NCI-H2107 treated with DMSO at 0.1 percent for 48 hours (cell line): ENCODE measurements around the gene CCDC15.
"Not testable (repeated sequence)": the region's sequence is repeated elsewhere in the genome, so short reads cannot be mapped to it uniquely, and the experiment has no call there.

ENCODE experiments used
- DNase-seq: peaks from one replicate; lab custom pipeline; 2025; ENCODE audit not compliant: unreplicated experiment; lab: John Stamatoyannopoulos, UW

The CCDC15 gene

DNA sequence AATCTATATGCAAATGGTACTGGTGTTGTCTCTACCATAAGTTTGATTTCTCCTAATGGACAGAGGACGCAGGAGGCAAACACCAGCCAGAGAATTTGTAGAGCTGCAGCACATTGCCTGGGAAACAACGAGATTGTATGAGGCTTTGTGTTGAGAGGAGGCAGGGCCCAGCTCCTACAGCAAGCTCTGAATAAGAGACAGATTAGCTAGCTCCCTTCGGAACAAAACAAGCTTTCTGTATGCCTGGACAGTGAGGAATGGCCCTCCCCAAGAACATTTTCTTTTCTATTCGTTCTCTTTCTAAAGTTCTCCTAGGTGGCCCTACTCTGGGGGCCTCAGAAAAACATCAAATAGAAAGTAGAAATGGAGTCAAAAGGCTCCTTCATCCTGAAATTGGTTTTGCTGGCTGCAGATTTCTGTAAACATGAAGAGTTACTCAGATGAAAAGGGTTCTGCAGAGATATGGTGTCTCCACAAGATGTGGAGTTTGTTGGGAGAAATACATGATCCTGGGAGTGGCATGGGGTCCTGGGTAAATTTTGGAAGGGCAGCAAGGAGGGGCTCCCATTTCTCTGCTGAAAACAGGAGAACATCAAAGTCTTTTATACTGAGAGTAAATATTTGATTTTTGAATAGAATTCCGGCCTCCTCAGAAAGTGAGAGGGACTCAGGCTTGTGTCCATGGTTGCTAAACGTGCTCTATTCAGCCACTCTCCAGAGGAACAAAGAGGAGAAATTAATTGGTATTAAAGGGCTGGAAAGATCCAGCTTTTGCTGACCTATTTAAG, 11.3 kb upstream of the CCDC15 start:
- DNase-seq: no peak

DNA sequence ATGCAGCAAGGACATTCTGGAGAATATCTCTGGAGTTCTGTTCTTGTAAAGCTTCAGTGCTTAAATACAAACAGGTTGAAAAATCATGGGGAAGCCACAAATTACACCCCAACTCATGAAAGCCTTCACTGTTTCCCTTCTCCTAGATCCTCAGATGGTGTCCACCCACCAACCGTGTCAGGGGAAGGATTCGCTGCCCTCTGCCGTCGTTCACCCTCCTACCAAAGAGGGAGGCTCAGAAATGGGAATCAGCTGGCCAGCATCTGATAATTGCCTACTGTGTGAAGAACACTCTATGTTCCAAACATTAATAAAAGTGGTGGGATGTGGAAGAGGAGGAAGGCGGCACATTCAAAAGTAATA, 10.8 kb upstream of the CCDC15 start:
- no peak for DNase-seq

DNA sequence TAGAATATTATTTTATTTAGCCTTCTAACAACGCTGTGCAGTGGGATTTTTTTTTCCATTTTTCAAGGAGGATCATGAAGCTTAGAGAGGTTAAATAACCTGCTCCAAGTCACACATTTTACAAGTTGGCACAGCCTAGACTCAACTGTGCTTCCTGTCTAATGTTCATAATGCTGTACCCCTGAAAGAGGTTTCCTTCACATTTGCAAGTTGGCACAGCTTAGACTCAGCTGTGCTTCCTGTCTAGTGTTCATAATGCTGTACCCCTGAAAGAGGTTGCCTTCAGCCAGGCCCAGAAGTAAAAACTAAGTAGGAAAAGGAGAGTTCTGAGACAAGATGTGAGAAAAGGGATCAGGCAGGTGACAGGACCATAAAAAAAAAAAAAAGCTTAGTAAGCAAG, 10.3 kb upstream of the CCDC15 start:
- no peak for DNase-seq

DNA sequence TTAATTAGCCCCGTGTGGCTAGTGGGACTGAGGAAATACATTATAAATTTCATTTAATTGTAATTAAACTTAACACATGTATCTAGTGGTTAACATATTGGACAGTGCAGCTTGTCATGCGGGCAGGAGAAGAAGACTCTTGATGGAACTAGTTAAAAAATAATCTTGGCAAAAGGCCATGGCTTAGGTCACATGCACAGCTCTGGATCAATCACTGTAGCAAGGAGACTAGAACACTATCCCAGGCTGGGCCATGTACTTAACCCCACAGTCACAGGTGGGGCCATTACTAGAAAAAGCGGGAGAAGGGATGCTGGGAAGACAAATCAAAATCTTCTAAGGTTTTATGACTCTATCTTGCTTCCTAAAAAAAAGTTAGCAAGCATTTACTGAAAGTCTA, 9.4 kb upstream of the CCDC15 start:
- DNase-seq: no peak

DNA sequence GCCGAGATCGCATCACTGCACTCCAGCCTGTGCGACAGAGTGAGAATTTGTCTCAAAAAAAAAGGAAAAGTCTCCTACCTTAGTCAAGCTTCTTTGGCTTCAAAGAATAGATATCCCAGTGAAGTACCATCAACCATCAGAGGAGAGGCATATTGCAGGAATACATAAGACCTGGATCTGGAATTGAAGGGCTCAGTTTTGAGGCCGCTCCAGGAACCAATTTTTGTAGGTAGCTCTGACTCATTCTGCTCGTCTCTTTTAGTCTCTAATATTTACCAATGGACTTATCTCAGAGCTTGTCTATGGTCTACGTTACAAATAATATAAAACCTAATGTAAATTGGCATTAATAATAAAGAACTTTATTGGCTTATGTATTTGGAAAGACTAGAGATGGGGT, 8.2 kb upstream of the CCDC15 start:
- DNase-seq: no peak

DNA sequence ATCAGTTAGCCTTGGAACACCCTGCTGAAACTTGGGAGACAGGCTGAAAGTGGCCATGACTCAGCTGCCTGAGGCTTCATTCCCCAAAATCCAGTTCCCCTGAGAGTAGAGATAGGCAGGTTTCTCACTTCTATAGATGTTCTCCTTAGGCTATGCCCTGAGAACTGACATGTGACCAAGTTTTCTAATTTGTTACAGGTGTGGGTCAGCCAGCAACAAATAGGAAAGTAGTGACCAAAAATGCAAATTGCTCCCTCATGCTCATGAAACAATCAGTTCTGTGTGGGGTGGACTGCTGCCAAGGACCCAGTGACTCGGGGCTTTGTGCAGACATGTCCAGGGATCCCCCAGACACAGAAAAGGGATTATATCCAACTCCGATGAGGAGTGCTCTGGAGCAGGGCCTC, 7.3 kb upstream of the CCDC15 start:
- DNase-seq: no peak

DNA sequence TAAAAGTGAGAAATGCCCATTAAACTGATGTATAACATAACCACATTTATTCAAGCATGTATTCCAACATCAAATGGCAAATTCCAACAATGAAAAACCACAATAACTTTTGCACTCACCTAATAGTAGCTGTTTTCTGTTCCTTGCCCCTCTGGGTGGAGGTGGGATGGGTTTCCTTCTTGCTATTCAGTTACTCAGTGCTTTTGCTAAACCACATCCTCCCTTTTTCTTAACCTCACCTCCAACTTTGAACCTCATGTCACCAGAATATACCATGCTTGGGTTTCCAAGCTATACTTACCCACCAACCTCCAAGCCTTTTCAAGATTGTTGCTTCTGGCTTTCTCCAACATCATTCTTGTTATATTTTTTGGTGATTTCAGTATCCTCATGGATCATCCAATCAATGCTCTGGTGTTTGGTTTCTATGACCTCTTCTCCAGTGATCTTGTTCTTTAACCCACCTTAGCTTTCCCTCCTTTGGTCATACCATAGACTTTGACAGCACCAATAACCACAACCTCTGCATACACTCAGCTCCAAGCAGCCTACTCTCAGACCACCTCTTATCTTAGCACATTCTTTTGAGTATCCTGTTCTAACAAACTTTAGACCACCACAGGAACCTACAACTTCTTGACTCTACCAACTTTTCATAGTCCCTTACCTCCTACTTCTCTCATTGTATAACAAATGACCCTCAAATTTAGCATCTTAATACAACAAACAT, 3.2 kb upstream of the CCDC15 start:
- DNase-seq: no peak

DNA sequence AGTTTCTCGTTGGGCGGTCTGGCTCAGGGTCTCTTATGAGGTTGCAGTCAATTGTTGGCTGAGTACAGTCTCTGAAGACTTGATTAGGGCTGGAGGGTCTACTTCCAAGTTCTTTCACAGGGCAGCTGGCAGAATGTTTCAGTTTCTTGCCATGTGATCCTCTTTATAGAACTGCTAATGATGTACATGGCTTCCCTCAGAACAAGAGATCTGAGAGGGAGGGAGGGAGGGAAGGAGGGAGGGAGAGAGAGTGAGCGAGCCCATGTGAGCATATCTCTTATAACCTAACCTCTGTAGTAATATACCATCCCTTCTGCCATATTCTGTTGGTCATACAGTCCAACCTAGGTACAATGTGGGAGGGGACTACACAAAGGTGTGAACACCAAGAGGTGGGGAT, 2.7 kb upstream of the CCDC15 start:
- no peak for DNase-seq

DNA sequence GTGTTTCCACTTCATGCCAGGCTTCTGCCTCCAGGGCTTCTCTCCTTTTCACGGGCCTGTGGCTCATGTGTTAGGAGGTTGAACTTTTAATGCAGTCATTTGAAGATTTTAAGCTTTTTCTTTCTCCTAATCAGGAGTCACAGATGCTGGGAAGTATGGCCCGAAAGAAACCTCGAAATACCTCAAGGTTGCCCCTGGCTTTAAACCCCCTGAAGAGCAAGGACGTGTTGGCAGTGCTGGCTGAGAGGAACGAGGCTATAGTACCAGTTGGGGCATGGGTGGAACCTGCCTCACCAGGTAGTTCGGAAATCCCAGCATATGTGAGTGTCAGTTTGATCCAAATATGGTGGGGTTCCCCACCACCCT, 571 bp downstream of the CCDC15 start:
- no peak for DNase-seq

DNA sequence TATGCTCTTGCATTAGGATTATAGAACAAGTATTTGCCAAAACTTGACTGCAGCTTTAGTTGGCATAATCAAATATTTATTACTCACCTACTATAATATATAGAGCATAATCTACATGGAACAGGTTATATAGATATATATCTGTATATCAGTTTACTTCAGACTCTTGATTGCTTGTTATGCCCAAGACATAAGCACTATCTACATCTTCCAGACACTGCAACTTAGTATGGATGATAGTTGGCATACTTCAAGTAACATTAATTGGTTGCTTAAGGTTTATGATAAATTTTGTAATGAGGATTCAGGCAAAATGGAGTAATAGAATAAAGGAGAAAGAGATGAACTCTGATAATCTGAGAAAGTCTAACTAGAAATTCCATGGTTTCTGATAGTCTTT, 1.0 kb downstream of the CCDC15 start:
- no peak for DNase-seq

DNA sequence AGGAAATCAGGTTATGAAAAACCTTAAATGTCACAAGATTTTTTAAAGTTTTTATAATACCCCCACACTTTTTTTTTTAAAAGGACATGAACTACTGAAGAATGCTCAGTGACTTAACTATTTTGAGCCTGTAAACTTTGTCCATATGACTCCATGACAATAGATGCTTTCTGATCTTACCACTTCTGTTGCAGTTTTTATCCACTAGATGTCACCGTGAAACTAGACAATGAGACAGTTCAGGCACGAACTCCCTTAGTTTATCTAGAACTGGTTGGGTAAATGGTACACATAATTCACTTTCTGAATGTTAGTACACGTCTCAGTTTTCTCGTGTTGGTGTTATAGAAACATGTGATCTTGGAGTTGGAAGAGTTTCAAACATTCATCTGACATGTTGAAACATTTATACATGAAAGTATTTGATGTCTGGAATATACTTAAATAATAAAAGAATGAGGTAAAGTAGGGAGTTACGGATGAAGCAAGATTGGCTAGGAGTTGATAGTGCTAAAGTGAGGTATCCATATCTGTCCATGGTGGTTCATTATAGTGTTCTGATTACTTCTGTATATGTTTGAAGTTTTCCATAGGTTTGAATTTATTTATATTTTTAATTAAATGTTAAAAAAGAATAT, 8.1 kb downstream of the CCDC15 start:
- DNase-seq: peak; percentile 34

DNA sequence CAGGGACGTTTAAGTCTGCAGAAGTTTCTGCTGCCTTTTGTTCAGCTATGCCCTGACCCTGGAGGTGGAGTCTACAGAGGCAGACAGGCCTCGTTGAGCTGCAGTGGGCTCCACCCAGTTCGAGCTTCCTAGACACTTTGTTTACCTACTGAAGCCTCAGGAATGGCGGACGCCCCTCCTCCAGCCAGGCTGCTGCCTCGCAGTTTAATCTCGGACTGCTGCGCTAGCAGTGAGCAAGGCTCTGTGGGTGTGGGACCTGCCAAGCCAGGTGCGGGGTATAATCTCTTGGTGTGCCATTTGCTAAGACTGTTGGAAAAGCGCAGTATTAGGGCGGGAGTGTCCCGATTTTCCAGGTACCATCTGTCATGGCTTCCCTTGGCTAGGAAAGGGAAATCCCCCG, 14.2 kb downstream of the CCDC15 start:
- DNase-seq: not testable (repeated sequence)

DNA sequence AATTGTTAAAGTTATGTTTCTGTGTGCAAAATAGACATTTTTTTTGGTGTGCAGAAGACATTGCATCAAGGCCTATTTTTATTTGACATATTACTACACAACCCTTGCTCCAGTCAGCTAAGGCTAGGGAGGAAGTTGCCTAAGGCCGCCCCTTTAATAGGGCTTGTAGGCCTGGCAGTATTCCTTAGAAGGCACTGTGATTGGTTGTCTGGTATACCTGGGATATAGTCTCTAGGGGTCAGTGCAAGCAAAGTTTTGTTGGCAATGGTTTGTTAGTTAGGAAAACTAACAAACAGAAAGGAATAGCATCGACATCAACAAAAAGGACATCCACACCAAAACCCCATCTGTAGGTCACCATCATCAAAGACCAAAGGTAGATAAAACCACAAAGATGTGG, 16.9 kb downstream of the CCDC15 start:
- no peak for DNase-seq

DNA sequence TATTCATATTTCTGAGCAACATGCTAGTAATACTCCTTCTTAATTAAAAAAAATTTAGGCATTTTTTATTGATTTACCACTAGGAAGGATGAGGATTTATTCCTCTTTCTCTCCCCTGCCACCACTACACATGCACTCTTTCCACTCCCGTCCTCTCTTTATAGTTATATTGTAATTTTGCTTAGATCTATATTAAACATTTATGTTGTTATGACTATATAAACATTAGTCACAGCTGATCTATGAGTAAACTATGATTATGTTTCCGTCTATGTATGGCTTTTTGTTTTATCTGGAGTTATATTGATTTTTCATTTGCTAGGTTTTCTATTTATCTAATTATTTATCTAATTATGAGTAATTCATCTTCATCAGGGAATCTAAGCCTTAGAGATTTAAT, 17.8 kb downstream of the CCDC15 start:
- no peak for DNase-seq

DNA sequence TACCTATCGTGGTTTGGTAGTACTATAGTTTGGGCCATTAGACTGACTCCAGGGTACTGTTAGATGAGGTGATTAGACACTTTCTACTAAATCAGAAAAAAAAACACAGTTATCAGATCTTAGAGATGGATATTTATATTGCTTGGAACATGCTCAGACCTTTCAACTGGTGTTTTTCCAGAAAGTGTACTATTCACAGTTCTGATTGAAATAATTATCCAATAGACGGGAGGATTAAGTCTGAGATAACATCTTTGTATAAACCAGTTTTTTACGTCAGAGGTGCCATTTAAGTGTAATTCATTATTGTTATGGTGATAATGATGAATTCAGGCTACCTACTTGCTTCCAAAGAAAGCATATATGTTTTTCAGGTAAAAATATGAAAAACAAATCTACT, 22.5 kb downstream of the CCDC15 start:
- no peak for DNase-seq

DNA sequence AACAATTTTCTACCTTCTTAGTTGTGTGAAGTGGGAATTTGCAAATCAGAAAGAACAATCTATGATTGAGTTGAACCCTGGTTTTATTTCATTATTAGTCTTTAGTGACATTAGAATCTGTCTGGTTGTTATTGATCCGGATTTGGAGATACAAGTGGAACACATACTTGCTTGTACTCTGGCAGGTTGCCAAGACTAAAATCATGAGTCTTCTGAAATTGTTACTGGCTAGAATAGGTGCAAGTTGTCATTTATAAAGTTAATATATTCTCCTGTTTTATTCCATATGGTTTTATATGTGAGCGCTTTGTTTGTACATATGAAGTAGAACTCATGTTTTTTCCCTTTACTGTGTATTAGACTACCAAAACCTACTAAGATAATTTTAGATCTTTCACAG, 23.0 kb downstream of the CCDC15 start:
- DNase-seq: no peak

DNA sequence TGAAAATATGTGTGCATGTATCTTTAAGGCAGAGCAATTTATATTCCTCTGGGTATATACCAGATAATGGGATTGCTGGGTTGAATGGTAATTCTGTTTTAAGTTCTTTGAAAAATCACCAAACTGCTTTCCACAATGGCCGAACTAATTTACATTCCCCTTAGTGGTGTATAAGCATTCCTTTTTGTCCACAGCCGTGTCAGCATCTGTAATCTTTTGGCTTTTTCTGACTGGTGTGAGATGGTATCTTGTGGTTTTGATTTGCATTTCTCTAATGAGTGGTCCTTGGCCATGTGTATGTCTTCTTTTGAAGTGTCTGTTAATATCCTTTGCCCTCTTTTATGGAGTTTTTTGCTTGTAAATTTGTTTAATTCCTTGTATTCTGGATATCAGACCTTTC, 24.3 kb downstream of the CCDC15 start:
- no peak for DNase-seq

DNA sequence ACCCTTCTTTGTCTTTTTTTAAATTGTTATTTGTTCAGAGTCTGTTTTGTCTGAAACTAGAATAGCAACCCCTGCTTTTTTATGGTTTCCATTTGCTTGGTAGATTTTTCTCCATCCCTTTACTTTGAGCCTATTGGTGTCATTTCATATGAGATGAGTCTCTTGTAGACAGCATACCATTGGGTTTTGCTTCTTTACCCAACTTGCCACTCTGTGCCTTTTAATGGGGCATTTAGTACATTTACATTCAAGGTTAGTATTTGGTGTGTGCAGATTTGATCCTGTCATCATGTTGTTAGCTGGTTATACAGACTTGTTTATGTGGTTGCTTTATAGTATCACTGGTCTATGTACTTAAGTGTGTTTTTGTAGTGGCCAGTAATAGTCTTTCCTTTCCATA, 28.0 kb downstream of the CCDC15 start:
- no peak for DNase-seq

DNA sequence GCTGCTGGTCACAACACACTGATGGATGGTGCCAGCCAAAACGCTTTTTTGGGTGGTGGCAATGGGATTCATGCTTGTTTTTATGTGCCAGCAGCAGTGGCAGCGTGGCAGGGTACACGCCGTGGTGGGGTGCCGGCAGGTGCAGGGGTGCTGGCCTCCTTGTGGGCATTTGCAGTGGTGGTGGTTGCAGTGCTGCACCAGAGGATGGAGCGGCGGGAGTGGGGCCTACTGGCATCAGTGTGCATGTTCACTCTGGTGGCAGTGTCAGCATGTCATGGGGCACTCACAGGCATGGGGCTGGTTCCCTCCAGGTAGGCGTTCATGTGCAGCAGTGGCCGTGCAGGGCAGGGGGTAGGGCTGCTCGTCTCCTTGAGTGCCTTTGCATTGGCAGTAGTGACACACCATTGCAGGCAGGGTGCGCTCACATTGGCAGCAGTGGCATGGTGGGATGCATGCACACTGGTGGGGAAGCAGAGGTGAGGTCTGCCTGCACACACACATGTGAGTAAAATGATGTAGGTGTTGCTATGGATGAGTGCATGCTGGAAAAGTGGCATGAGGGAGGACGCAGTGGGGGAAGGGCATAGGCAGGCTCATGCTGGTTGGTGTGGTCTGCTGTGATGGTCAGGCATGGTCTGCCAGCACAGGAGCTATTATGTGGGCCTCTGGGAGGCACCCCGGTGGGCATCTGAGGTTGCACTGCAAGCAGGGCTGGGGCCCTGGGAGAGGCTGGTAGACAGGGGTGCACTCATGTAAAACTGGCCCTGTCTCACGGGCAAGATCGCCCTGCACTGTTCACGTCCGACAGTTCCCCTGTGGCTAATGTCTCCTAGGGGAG, 29.9 kb downstream of the CCDC15 start:
- no peak for DNase-seq

DNA sequence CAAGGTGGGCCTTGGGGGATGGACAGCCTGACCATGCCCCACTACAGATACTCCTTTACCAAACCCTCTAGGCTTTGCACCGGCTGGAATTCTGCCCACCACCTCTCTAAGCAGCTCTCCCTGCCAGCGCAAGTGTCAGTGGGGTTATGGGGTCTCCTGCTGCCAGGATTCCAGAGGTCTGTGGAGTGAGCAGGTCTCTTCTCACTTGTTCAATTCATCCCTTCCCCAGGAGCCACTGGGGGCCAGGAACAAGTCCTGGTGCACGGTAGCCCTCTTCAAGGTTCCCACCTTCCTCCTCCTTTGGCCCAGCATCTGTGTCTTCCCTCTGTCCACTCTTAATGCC, 30.5 kb downstream of the CCDC15 start:
- DNase-seq: no peak

DNA sequence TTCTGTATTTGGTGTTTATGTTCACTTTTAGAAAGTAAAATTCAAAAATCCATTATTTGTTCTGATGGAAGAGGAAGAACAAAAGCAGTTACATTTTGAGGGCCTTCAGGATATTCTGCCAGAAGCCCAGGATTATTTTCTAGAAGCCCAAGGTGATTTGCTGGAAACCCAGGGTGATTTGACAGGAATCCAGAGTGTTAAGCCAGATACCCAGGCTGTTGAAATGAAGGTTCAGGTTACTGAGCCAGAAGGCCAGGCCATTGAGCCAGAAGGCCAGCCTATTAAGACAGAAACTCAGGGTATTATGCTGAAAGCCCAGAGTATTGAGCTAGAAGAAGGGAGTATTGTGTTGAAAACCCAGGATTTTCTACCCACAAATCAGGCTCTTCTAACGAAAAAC, 33.1 kb downstream of the CCDC15 start:
- DNase-seq: no peak

DNA sequence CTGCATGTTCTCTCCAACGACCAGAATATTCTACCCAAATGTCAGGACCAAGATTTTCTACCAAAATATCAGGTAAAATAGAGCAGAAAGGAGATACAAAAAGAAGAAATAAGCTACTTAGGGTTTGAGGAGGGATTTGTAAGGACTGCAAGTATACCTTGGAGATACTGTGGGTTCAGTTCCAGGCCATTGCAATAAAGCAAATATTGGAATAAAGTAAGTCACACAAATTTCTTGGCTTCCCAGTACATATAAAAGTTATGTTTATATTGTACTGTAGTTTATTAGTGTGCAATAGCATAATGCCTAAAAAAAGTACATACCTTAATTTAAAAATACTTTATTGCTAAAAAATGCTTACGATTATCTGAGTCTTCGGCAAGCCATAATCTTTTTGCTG, 34.1 kb downstream of the CCDC15 start:
- DNase-seq: no peak
